GM19438 (cell line): ENCODE results near the gene CNKSR3.
"Not testable (repeated sequence)": the region's sequence is repeated elsewhere in the genome, so short reads cannot be mapped to it uniquely, and the experiment has no call there.

Source experiments
- ATAC-seq: cut with Tn5 transposase; IDR thresholded peaks from one replicate; pipeline ENCODE4 v1.9.1; 2021; ENCODE audit warnings: low read depth; ENCODE audit not compliant: unreplicated experiment

The CNKSR3 gene

DNA sequence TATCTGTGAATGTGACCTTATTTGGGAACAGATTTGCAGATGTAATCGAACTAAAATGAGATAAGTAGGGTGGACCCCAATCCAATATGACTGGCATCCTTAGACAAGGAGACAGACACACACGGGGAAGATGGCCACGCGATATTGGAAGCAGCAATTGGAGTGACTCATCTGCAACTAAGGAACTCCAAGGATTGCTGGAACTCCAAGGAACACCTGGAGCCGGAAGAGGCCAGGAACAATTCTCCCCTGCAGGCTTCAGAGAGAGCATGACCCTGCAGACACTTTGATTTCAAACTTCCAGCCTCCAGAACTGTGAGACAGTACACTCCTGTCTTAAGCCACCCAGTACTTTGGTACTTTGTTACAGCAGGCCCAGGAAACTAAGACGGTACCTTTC lies 19.5 kb upstream of the CNKSR3 start:
- ATAC-seq = no peak

DNA sequence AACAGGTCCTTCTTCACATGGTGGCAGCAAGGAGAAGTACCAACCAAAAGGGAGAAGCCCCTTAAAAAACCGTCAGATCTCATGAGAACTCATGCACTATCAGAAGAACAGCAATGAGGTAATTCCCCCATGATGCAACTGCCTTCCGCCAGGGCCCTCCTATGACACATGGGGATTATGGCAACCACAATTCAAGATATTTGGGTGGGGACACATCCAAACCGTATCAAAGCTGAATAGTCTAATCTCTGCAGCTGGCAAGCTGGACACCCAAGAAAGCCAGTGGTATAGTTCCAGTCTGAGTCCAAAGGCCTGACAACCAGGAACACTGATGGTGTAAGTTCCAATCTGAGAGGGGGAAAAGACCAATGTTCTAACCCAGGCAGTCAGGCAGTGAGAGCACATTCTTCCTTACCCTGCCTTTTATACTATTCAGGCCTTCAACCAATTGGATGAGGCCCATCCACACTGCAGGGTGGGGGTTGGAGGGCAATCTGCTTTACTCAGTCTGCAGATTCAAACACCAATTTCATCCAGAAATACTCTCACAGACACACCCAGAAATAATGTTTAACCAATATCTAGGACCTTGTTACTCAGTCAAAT lies 17.9 kb upstream of the CNKSR3 start:
- ATAC-seq = no peak

GRCh38 chr6:154526996-154527395 lies 16.5 kb upstream of the CNKSR3 start:
- ATAC-seq = no peak

GRCh38 chr6:154522576-154522975 lies 12.1 kb upstream of the CNKSR3 start:
- ATAC-seq = no peak

DNA sequence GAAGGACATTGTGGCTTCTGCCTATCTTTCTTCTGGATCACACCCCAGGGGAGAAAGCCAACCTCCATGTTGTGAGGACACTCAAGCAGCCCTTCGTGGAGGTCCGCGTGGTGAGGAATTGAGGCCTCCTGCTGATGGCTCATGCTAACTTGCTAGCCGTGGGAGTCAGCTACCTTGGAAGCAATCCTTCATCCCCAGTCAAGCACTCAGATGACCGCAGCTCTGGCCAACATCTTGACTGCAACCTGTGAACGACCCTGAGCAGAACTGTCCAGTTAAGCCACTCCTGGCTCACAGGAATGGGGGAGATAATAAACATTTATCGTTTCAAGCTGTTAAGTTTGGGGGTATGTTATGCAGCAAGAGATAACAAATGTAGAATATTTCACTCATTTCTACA lies 10.9 kb upstream of the CNKSR3 start:
- ATAC-seq = no peak

DNA sequence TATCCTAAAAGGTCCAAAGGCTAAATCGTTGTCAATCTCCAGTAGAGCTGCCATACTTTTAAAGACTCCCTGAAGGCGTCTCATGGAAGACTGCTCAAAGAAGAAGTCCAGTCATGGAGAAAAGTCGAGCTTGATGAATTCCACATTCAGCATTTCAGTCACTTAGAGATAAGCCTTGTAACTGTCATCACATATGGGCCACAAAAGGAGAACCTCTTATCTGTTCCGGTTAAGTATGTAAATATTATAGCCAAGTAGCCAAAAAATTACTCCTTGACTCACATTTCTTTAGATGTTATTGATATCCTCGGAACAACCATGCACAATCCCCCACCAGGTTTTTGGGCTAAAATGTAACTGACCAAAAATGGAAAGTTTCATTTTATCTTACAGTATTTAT lies 9.8 kb upstream of the CNKSR3 start:
- ATAC-seq = no peak

DNA sequence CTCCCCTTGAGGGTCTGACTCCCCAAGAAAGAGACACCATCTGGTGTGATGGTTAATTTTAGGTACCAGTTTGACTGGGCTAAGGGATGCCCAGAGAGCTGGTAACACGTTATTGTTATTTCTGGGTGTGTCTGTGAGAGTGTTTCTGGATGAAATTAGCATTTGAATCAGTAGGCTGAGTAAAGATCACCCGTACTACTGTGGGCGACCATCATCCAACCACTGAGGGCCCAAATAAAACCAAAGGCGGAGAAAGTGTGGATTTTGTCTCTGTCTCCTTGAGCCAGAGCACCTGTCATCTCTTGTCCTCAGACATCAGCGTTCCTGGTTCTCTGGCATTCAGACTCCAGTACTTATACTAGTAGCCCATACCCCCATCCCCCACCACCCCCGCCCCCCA lies 7.9 kb upstream of the CNKSR3 start:
- no peak for ATAC-seq

GRCh38 chr6:154516276-154516675 lies 5.8 kb upstream of the CNKSR3 start:
- no peak for ATAC-seq

GRCh38 chr6:154515826-154516225 lies 5.3 kb upstream of the CNKSR3 start:
- no peak for ATAC-seq

- ATAC-seq = not testable (repeated sequence)
Observed at GRCh38 chr6:154515076-154515475, 4.6 kb upstream of the CNKSR3 start.

DNA sequence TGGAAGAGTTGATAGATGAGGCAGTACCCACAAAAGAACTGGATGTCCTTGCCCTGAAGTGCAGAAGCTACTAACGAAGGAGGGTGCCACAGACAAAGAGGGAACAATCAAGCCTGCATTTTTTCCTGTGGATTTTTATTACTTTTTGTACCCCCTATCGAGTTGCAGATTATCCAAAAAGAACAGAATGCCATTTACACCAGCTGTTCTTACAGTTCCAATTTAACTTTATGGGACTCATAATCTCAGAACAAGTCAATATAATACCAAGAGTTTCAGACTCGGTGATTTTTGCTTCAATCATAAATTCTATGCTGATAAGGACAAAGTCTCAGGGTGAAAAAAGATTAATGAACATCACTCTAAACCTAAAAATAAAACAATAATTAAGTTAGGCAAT lies 4.0 kb upstream of the CNKSR3 start:
- no peak for ATAC-seq

DNA sequence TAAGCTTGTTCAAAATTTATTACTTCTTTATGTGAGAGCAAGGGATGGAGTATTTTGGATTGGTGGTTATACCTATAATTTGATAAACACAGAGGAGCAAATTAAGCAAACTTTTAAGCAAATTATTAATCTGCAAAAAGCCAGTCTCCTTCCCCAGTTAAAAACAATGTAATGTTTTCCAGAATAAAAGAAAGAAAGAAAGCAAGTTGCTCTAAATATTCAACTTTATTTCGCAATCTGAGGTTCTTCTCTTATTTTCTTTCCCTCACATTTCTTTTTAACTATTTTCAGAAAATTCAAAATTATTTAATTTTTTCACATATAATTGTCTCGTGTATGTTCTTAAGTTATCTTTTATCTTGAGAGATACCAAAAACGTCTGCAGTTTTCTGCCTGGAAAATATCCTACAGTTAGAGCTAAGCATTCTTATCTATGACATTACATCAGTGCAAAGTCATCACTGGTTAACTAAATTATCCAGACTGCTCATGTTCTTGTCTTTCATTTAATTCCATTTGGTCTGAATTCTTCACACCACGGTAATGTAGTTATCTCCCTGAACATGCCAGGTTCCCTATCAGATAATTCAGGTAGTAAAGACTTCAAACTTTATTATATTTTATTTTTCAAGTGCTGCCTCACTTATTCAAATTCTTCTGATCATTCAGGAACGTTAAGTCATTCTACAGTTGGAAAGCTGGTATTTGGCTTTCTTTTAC lies 3.3 kb upstream of the CNKSR3 start:
- no peak for ATAC-seq

DNA sequence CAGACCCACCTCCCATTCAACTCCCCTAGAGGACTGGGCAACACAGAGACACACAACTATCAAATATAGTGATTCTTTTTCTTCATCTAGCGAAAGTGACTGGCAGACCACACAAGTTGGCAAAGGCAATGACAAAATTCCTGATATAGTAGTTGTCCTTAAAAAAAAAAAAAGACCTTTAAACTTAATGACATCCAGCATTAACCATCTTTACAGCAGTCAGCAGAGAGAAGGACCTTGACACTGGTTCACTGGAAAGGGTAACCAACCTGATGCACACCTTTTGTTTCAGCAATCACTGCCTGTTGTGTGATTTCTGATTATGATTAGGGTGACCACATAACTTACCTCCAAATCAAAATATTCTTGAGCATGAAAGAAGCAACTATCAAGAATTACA lies 1.7 kb upstream of the CNKSR3 start:
- ATAC-seq = no peak

- no peak for ATAC-seq
Observed at GRCh38 chr6:154511791-154512190, 1.3 kb upstream of the CNKSR3 start.

DNA sequence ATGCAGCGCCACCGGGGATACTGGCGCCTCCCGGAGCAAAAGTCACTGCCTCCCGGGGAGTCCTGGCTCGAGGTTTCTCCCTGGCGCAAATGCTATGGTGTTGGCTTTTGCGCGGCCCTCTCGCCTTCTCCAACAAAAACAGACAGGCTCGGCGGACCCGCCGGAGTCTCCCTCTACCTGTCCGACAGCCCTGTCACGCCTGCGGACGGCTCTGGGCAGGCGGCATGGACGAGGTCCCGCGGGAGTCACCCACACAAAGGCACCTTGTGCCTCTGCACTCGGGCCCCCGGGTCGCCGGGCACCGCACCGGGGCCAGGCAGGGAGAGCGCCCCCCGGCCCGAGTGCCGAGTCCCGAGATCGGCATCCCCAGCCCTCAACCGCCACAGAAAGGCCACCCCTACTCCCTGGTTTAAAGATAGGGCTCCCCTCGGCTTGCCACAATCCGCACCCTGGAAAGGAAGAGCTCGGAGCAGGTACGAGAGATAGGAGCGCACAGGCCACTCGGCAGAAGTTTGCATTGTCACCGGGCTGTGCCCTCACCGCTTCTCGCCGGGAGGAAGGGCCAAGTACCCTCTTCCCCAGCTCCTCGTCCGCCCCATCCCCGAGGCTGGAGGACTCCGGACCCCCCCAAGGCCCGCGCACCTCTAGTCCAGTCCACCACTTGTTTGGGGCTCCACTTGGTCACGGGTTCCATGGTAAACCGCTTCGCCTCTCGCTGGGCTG lies 903 bp downstream of the CNKSR3 start:
- ATAC-seq = peak; percentile 36

GRCh38 chr6:154508573-154509375 lies 1.7 kb downstream of the CNKSR3 start:
- ATAC-seq = no peak

GRCh38 chr6:154506991-154507898 lies 3.2 kb downstream of the CNKSR3 start:
- ATAC-seq = no peak

GRCh38 chr6:154506582-154506981 lies 3.9 kb downstream of the CNKSR3 start:
- ATAC-seq = no peak

DNA sequence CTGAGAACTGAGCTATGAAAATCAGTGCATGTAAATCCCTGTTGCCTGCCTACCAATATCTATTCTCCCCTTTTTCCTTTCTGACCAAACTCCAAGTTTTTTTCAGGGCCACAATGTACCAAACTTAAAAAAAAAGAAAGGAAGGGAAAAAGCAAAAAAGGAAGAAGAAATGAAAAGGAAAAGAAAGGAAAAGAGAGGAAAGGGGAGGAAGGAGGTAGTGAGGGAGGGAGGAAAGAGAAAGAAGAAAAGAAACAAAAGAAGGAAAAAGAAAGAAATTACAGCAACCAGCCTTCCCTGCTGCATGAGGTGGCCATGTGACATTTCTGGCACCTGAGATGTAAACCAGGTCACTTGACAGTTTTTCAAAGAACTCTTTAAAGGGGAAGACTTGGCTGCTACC lies 4.4 kb downstream of the CNKSR3 start:
- no peak for ATAC-seq

- no peak for ATAC-seq
Observed at GRCh38 chr6:154504865-154505449, 5.5 kb downstream of the CNKSR3 start.
